ENCODE measurements around the gene SGMS2.

Gene SGMS2

DNA sequence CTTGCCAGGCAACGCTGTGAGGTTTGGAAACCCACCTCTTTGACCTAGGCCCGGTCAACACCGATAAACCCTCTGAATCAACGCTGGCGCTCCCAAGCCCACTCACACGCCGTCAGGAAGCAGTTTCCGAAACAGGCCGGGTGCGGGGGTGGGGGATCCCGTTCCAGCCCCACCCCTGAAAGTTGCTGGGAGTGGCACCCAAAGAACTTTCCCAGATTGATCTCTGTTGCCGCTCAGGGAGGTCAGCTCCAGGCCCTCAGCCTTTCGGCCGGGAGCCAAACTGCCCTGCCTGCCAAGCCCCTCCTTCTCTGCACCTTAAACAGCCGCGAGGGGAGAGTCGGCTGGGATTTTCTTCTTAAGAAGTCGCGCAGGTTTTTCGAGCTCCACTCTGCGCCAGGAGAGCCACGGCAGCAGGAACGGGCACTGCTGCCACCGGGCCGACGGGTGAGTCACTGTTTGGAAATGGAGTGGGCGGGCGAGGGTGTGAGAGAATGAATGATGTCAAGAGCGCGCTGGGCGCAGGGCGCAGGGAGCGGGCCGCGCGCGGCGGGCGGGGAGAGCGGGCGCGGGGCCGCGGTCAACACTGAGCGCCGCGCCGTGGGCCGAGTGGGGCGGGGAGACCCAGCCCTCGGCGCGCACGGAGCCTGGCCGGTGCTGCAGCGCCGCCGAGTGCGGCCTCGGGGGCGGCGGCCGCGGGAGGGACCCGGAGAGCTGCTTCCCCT is at the start of gene SGMS2:
Gene SGMS2 (plus strand): TSS at position 583 of the 722 bp plus-strand sequence. CDS start 70,622 bp downstream, outside the sequence.
- Histone ChIP-seq H3K36me3 (ENCODE audit: insufficient read depth, low read length) (no peaks in the 10 kb centered on the region), H2AFZ (ENCODE audit: low read depth, low read length) (peak within 1 kb of the TSS; percentile 68), H3K9me3 (ENCODE audit: low read length) (no peaks in the 10 kb centered on the region), H3K4me1 (ENCODE audit: insufficient read depth, low read length) (peaks cover 8% of the 10 kb centered on the region), H3K27me3 (ENCODE audit: insufficient read depth, low read length) (peaks cover 21% of the 10 kb centered on the region), H3K4me3 (ENCODE audit: low read length) (peak within 1 kb of the TSS; percentile 51)

GRCh38 chr4:107777890-107778289 is 46.8 kb upstream of the SGMS2 start:
- peaks cover 3% of the 10 kb centered on the region for H3K9me3 ChIP-seq (ENCODE audit: low read length)
- no peaks in the 10 kb centered on the region for H3K4me1 ChIP-seq (ENCODE audit: insufficient read depth, low read length)
- H3K27me3 ChIP-seq (ENCODE audit: insufficient read depth, low read length), result no peaks in the 10 kb centered on the region
- H3K36me3 ChIP-seq (ENCODE audit: insufficient read depth, low read length), result no peaks in the 10 kb centered on the region
- H3K4me3 ChIP-seq (ENCODE audit: low read length), result no peak overlapping the region
- H2AFZ ChIP-seq (ENCODE audit: low read depth, low read length), result no peak overlapping the region

DNA sequence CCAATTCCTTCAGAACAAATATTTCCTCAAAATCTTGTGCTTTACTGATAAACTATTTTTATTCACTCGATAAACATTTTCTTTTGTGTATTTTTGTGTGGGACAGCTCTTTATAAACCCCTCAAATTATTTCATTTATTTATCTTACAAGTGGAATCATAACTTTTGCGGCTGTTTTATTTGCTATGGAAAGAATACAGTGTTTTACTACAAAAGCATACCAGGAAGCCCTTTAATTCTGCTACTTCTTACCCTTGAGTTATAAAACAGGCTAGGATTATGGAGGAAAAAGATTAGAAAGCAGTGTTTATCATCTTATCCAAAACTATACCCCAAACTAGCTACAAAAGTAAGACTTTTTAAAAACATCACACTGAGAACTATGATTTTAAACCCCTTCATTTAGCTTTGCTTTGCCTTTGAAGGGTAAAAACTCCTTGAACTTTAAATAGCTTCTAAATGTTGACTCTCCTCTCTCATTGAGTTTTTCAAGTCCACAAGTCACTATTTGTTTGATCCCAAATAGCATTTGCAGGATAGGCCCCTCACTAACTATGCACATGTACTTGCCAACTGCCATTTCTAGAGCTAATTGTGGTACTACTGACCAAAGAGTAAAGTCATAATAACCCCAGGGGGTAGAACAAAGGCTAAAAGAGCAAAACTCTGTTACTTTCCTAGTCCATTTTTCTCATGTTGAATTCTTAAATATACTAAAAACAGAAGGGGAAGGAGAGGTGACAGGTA is 45.8 kb upstream of the SGMS2 start:
- Histone ChIP-seq H3K36me3 (ENCODE audit: insufficient read depth, low read length) (no peaks in the 10 kb centered on the region), H2AFZ (ENCODE audit: low read depth, low read length) (no peak overlapping the region), H3K27me3 (ENCODE audit: insufficient read depth, low read length) (no peaks in the 10 kb centered on the region), H3K4me3 (ENCODE audit: low read length) (no peak overlapping the region), H3K4me1 (ENCODE audit: insufficient read depth, low read length) (no peaks in the 10 kb centered on the region), H3K9me3 (ENCODE audit: low read length) (peaks cover 3% of the 10 kb centered on the region)

GRCh38 chr4:107780665-107781064 is 44.1 kb upstream of the SGMS2 start:
- no peaks in the 10 kb centered on the region for H3K36me3 ChIP-seq (ENCODE audit: insufficient read depth, low read length)
- no peak overlapping the region for H2AFZ ChIP-seq (ENCODE audit: low read depth, low read length)
- H3K9me3 ChIP-seq (ENCODE audit: low read length), result peaks cover 3% of the 10 kb centered on the region
- H3K27me3 ChIP-seq (ENCODE audit: insufficient read depth, low read length), result no peaks in the 10 kb centered on the region
- no peaks in the 10 kb centered on the region for H3K4me1 ChIP-seq (ENCODE audit: insufficient read depth, low read length)
- H3K4me3 ChIP-seq (ENCODE audit: low read length), result no peak overlapping the region

DNA sequence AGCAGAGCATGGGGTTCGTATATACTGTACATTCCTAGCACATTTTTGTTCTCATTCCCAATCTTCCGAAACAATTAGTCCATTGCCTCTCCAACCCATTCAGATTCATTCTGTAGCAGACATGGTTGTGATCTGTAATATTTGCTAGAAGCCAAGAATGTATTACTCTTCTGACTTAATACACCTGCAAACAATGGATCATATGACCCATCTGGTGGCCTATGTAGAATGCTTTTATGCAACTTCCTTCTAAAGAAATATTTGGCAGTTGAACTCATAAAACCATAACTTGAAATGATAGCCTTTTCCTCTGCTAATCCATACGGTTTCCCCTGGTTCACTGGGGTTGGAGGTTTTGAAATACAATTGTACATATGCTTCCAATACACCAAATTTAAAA is 32.8 kb upstream of the SGMS2 start:
- Histone ChIP-seq H3K9me3 (ENCODE audit: low read length) (no peaks in the 10 kb centered on the region), H3K4me1 (ENCODE audit: insufficient read depth, low read length) (no peaks in the 10 kb centered on the region), H3K36me3 (ENCODE audit: insufficient read depth, low read length) (no peaks in the 10 kb centered on the region), H3K27me3 (ENCODE audit: insufficient read depth, low read length) (no peaks in the 10 kb centered on the region), H3K4me3 (ENCODE audit: low read length) (no peak overlapping the region), H2AFZ (ENCODE audit: low read depth, low read length) (no peak overlapping the region)

DNA sequence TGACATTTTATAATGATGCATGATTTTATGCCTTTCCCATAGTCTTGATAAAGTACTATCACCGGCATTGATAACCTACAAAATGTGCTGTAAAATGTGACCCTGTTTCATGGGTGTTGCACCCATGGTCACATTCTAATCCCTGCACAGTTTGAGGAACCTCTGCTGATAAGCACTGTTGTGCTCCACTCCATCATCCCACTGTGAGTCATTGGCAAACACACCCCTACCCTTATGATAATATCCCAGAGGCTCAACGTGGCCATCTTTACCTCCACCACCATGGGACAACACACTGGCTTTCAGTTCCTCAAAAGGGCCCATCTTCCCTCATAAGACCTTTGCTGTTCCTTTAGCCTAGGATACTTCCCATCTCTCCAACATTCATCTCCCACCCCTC is 32.0 kb upstream of the SGMS2 start:
- Histone ChIP-seq H2AFZ (ENCODE audit: low read depth, low read length) (no peak overlapping the region), H3K36me3 (ENCODE audit: insufficient read depth, low read length) (no peaks in the 10 kb centered on the region), H3K27me3 (ENCODE audit: insufficient read depth, low read length) (no peaks in the 10 kb centered on the region), H3K9me3 (ENCODE audit: low read length) (no peaks in the 10 kb centered on the region), H3K4me1 (ENCODE audit: insufficient read depth, low read length) (no peaks in the 10 kb centered on the region), H3K4me3 (ENCODE audit: low read length) (no peak overlapping the region)

GRCh38 chr4:107793996-107794395 is 30.7 kb upstream of the SGMS2 start:
- Histone ChIP-seq H3K4me3 (ENCODE audit: low read length) (no peak overlapping the region), H3K27me3 (ENCODE audit: insufficient read depth, low read length) (no peaks in the 10 kb centered on the region), H3K4me1 (ENCODE audit: insufficient read depth, low read length) (no peaks in the 10 kb centered on the region), H3K36me3 (ENCODE audit: insufficient read depth, low read length) (no peaks in the 10 kb centered on the region), H3K9me3 (ENCODE audit: low read length) (no peaks in the 10 kb centered on the region), H2AFZ (ENCODE audit: low read depth, low read length) (no peak overlapping the region)

DNA sequence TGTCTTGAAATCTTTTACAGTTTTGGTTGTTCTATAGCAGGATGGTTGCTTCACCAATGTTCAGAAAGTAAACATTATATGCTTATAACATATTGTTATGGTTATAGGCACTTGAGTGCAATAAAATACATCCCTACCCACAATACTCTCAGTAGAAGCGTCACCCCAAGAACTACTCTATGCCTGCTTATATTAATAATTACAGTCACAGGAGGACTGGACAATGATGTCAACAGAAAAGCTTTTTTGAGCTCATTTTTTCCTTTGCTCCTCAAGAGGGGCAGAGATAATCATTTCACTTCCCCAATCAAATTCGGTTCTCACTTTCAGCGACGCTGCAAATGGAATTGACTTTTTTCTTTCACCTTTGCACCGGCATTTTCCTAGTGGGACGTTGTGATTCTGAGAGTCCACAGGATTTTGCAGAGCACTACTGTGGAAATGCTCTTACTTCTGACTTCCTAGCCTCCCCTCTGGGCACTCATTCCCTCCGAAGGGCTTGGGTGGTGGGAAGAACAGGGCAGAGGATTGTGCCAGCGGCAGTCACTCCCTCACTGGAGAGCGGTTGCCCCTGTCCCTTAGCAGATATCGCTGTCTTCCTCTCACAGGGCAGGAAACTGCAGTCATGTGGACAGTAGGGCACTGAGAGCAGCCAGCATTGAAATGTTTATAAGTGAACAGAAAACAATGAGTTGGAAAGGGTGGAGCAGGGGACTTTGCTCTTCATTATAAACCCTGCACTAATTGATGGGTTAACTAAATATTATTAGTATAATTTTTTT is 24.9 kb upstream of the SGMS2 start:
- Histone ChIP-seq H3K4me3 (ENCODE audit: low read length) (no peak overlapping the region), H3K27me3 (ENCODE audit: insufficient read depth, low read length) (no peaks in the 10 kb centered on the region), H3K36me3 (ENCODE audit: insufficient read depth, low read length) (no peaks in the 10 kb centered on the region), H3K9me3 (ENCODE audit: low read length) (no peaks in the 10 kb centered on the region), H3K4me1 (ENCODE audit: insufficient read depth, low read length) (no peaks in the 10 kb centered on the region), H2AFZ (ENCODE audit: low read depth, low read length) (no peak overlapping the region)

- no peak overlapping the region for H3K4me3 ChIP-seq (ENCODE audit: low read length)
- no peaks in the 10 kb centered on the region for H3K9me3 ChIP-seq (ENCODE audit: low read length)
- no peaks in the 10 kb centered on the region for H3K27me3 ChIP-seq (ENCODE audit: insufficient read depth, low read length)
- no peak overlapping the region for H2AFZ ChIP-seq (ENCODE audit: low read depth, low read length)
- H3K4me1 ChIP-seq (ENCODE audit: insufficient read depth, low read length), result no peaks in the 10 kb centered on the region
- no peaks in the 10 kb centered on the region for H3K36me3 ChIP-seq (ENCODE audit: insufficient read depth, low read length)
Observed at GRCh38 chr4:107800706-107801105, 24.0 kb upstream of the SGMS2 start.

DNA sequence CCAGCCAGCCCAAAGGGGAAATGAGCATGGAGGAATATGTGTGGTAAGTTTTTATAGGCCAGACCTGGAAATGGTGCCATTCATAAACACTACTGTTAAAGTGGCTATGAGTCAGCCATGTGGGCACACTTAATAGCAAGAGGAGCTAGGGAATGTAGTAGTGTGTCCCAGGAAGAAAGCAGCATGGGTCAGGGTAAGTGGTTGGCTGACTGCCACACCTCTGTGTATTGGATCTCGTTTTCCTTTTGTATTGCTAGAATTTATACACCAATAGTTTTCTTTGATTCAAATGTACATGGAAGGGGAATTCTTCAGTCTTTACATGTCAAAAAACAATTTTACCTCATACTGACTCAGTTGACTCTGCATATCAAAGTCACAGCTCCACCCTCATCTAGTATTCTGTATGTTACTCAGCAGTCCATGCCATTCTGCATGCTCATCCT is 22.9 kb upstream of the SGMS2 start:
- H2AFZ ChIP-seq (ENCODE audit: low read depth, low read length), result no peak overlapping the region
- no peak overlapping the region for H3K4me3 ChIP-seq (ENCODE audit: low read length)
- H3K9me3 ChIP-seq (ENCODE audit: low read length), result no peaks in the 10 kb centered on the region
- H3K36me3 ChIP-seq (ENCODE audit: insufficient read depth, low read length), result no peaks in the 10 kb centered on the region
- H3K27me3 ChIP-seq (ENCODE audit: insufficient read depth, low read length), result no peaks in the 10 kb centered on the region
- H3K4me1 ChIP-seq (ENCODE audit: insufficient read depth, low read length), result no peaks in the 10 kb centered on the region

DNA sequence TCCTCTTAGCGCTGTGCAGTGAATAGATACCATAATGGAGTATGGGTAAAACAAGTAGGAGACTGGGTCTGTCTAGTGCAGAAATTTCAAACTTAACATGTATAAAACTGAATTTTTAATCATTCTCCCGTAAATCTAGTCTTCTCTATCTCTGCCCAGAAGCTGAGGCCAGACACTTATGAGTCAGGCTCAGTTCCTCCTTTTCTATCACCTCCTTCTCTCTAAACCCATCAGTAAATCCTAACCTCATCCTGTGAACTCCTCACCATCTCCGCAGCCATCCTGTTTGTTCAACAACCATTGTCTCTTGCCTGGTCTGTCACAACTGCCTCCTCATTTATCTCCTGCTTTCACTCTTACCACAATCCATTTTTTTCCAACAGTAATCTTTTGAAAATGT is 19.8 kb upstream of the SGMS2 start:
- Histone ChIP-seq H3K27me3 (ENCODE audit: insufficient read depth, low read length) (no peaks in the 10 kb centered on the region), H3K4me3 (ENCODE audit: low read length) (no peak overlapping the region), H2AFZ (ENCODE audit: low read depth, low read length) (no peak overlapping the region), H3K36me3 (ENCODE audit: insufficient read depth, low read length) (no peaks in the 10 kb centered on the region), H3K9me3 (ENCODE audit: low read length) (no peaks in the 10 kb centered on the region), H3K4me1 (ENCODE audit: insufficient read depth, low read length) (no peaks in the 10 kb centered on the region)

DNA sequence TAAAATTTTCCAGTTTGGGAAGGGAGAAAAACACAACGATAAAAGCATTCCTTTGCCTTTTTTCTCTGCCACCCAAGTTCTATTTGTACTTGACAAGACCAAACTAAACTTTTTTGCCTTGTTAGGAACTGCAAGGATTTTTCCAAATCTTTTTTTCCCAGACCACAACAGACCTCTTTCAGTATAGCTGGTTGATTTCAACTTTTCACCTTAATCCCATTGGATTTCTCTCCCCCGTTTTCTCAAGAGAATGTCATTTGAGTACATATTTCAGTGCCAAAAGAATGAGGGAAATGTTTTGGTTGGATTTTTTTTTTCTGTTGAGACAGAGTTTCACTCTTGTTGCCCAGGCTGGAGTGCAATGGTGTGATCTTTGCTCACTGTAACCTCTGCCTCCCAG is 18.5 kb upstream of the SGMS2 start:
- no peaks in the 10 kb centered on the region for H3K9me3 ChIP-seq (ENCODE audit: low read length)
- H3K4me3 ChIP-seq (ENCODE audit: low read length), result no peak overlapping the region
- no peaks in the 10 kb centered on the region for H3K27me3 ChIP-seq (ENCODE audit: insufficient read depth, low read length)
- no peaks in the 10 kb centered on the region for H3K4me1 ChIP-seq (ENCODE audit: insufficient read depth, low read length)
- H2AFZ ChIP-seq (ENCODE audit: low read depth, low read length), result no peak overlapping the region
- H3K36me3 ChIP-seq (ENCODE audit: insufficient read depth, low read length), result no peaks in the 10 kb centered on the region

- Histone ChIP-seq H2AFZ (ENCODE audit: low read depth, low read length) (no peak overlapping the region), H3K36me3 (ENCODE audit: insufficient read depth, low read length) (no peaks in the 10 kb centered on the region), H3K9me3 (ENCODE audit: low read length) (no peaks in the 10 kb centered on the region), H3K4me1 (ENCODE audit: insufficient read depth, low read length) (no peaks in the 10 kb centered on the region), H3K27me3 (ENCODE audit: insufficient read depth, low read length) (no peaks in the 10 kb centered on the region), H3K4me3 (ENCODE audit: low read length) (no peak overlapping the region)
Observed at GRCh38 chr4:107808572-107808971, 16.2 kb upstream of the SGMS2 start.

All from neuron (in vitro differentiated cells).